Activated naive CD8-positive, alpha-beta T cell treated with anti-CD3 and anti-CD28 coated beads for 36 hours (primary cell): Measurements from ENCODE around the gene DNAL1. TPM values are rescaled to one million over a fixed set of nuclear protein-coding genes. Genes with fewer than 3 reads are reported as not detected.

ENCODE experiments used
- DNase-seq: peaks from one replicate; pipeline ENCODE4 v3.0.0; 2021
- H3K27ac Mint-ChIP-seq: one replicate; pipeline ENCODE4 v1.8.0; 2022; ENCODE audit warnings: mild to moderate bottlenecking, moderate library complexity, mixed read lengths
- H3K27me3 Mint-ChIP-seq: one replicate; pipeline ENCODE4 v1.8.0; 2022; ENCODE audit warnings: mild to moderate bottlenecking, mixed read lengths
- H3K36me3 Mint-ChIP-seq: one replicate; pipeline ENCODE4 v1.8.0; 2021; ENCODE audit warnings: mild to moderate bottlenecking, mixed read lengths
- H3K4me1 Mint-ChIP-seq: one replicate; pipeline ENCODE4 v1.8.0; 2021; ENCODE audit warnings: mixed read lengths
- H3K4me3 Mint-ChIP-seq: one replicate; pipeline ENCODE4 v1.8.0; 2022; ENCODE audit warnings: mild to moderate bottlenecking, moderate library complexity, mixed read lengths
- H3K9me3 Mint-ChIP-seq: one replicate; pipeline ENCODE4 v1.8.0; 2022; ENCODE audit warnings: mixed read lengths
- total RNA-seq, 2 experiments: library from RNA; stranded (reverse); gene quantifications; one replicate each; pipeline ENCODE4 v1.2.3, GENCODE V29; 2021

Gene DNAL1
- total RNA-seq, 2 experiments from 2014 or later: 7.7 to 11.9 TPM

GRCh38 chr14:73746520-73747378 lies 102.0 kb downstream of the DNAL1 start:
- Mint-ChIP-seq H3K4me1 (peaks cover 94% of the 10 kb centered on the region), H3K27me3 (no peaks in the 10 kb centered on the region), H3K27ac (peak overlapping the region; percentile 66), H3K36me3 (peaks cover 21% of the 10 kb centered on the region), H3K9me3 (no peaks in the 10 kb centered on the region), H3K4me3 (no peak overlapping the region)
- no peak for DNase-seq

GRCh38 chr14:73747379-73748211 lies 102.8 kb downstream of the DNAL1 start:
- Mint-ChIP-seq H3K36me3 (peaks cover 29% of the 10 kb centered on the region), H3K4me3 (peak overlapping the region; percentile 14), H3K27me3 (no peaks in the 10 kb centered on the region), H3K9me3 (no peaks in the 10 kb centered on the region), H3K27ac (peak overlapping the region; percentile 66), H3K4me1 (peaks cover 94% of the 10 kb centered on the region)
- DNase-seq: no peak

- Mint-ChIP-seq H3K36me3 (peaks cover 27% of the 10 kb centered on the region), H3K9me3 (no peaks in the 10 kb centered on the region), H3K4me3 (no peak overlapping the region), H3K27me3 (no peaks in the 10 kb centered on the region), H3K4me1 (peaks cover 93% of the 10 kb centered on the region), H3K27ac (peak overlapping the region; percentile 68)
- no peak for DNase-seq
Measured at GRCh38 chr14:73748858-73749357, 104.1 kb downstream of the DNAL1 start.

GRCh38 chr14:73749706-73750530 lies 105.1 kb downstream of the DNAL1 start:
- no peak overlapping the region for H3K4me3 Mint-ChIP-seq
- H3K27me3 Mint-ChIP-seq: no peaks in the 10 kb centered on the region
- H3K27ac Mint-ChIP-seq: peak overlapping the region; percentile 58
- peaks cover 30% of the 10 kb centered on the region for H3K36me3 Mint-ChIP-seq
- DNase-seq: no peak
- H3K9me3 Mint-ChIP-seq: no peaks in the 10 kb centered on the region
- peaks cover 93% of the 10 kb centered on the region for H3K4me1 Mint-ChIP-seq

GRCh38 chr14:73750531-73750901 lies 105.7 kb downstream of the DNAL1 start:
- Mint-ChIP-seq H3K4me3 (no peak overlapping the region), H3K36me3 (peaks cover 30% of the 10 kb centered on the region), H3K27me3 (no peaks in the 10 kb centered on the region), H3K27ac (no peak overlapping the region), H3K9me3 (no peaks in the 10 kb centered on the region), H3K4me1 (peaks cover 93% of the 10 kb centered on the region)
- DNase-seq: no peak

GRCh38 chr14:73751157-73751691 lies 106.4 kb downstream of the DNAL1 start:
- Mint-ChIP-seq H3K27me3 (no peaks in the 10 kb centered on the region), H3K27ac (peak overlapping the region; percentile 84), H3K36me3 (peaks cover 33% of the 10 kb centered on the region), H3K9me3 (no peaks in the 10 kb centered on the region), H3K4me3 (no peak overlapping the region), H3K4me1 (peaks cover 95% of the 10 kb centered on the region)
- DNase-seq: no peak

- no peak for DNase-seq
- Mint-ChIP-seq H3K4me1 (peaks cover 97% of the 10 kb centered on the region), H3K4me3 (peak overlapping the region; percentile 36), H3K9me3 (no peaks in the 10 kb centered on the region), H3K27me3 (no peaks in the 10 kb centered on the region), H3K27ac (peak overlapping the region; percentile 97), H3K36me3 (peaks cover 38% of the 10 kb centered on the region)
Measured at GRCh38 chr14:73752297-73752992, 107.7 kb downstream of the DNAL1 start.

Other genes with a start within 250 kb of the DNAL1 start
- 10 to 100 TPM; 27.3 to 32.4 TPM for gene NUMB, start 186.4 kb upstream of the DNAL1 start, total RNA-seq
- 10 to 100 TPM; 20.9 to 22.2 TPM for gene RIOX1, start 154.1 kb upstream of the DNAL1 start, total RNA-seq
- gene ACOT1, start 107.8 kb upstream of the DNAL1 start, total RNA-seq: 1 to 10 TPM; 1.4 to 1.5 TPM
- not detected for gene HEATR4, start 86.0 kb upstream of the DNAL1 start, total RNA-seq
- gene ACOT2, start 75.8 kb upstream of the DNAL1 start, total RNA-seq: 10 to 100 TPM; 13.2 to 13.8 TPM
- 1 to 10 TPM; 2.0 to 2.4 TPM for gene ACOT4, start 53.1 kb upstream of the DNAL1 start, total RNA-seq
- gene ACOT6, start 32.5 kb upstream of the DNAL1 start, total RNA-seq: not detected
- gene PNMA1, start 69.4 kb downstream of the DNAL1 start, total RNA-seq: 10 to 100 TPM; 26.6 to 28.3 TPM
- 1 to 10 TPM; 6.5 to 6.7 TPM for gene PTGR2, start 206.8 kb downstream of the DNAL1 start, total RNA-seq
- 10 to 100 TPM; 53.8 to 56.4 TPM for gene ZNF410, start 241.9 kb downstream of the DNAL1 start, total RNA-seq